ENCODE data around the gene GPC6.

GPC6 gene

DNA sequence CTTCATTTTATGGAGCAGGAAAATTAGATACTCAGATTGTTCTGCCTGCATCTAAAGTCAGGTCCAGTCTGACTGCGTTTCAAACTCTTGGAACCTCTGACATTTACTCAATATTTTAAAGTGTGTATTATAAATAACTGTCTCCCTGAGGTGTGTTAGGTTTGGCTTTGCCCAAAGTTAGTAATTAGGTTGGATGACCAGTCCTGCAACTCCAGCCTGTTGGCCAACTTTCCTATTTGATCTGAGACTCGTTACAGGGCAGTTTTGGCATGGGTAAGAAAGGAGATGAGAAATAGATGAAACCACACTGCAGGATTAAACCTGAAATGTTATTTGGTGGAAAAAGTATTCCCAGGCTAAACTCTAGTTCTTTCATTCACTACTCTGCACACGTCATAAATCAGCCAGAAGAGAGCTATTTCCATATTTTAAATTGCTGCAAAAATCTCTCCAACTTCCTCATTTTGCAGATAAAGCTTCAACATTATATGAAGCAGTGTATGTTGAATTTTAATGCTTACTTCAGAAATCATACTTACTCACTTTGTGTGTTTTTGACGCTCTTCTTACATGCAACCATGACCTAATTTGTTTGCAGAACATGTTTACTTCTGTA, 895.8 kb downstream of the GPC6 start:
- no peaks in the 10 kb centered on the region for H3K79me2 ChIP-seq (ENCODE audit: insufficient read depth, low read length)
- no peaks in the 10 kb centered on the region for H4K20me1 ChIP-seq (ENCODE audit: insufficient read depth, low read length, poor library complexity, severe bottlenecking)
- no peaks in the 10 kb centered on the region for H3K9me3 ChIP-seq (ENCODE audit: insufficient read depth, low read depth, low read length)
- TF ChIP-seq CTCF (conservative IDR thresholded peaks at IDR 0.05; ENCODE audit: low read length) (no peak), EZH2phosphoT487 (IDR thresholded peaks at IDR 0.05; ENCODE audit: borderline replicate concordance) (no peak)
- no peaks in the 10 kb centered on the region for H3K36me3 ChIP-seq (ENCODE audit: insufficient read depth, low read length)
- no peak overlapping the region for H3K4me3 ChIP-seq (ENCODE audit: low read length, poor library complexity, severe bottlenecking)
- H2AFZ ChIP-seq (ENCODE audit: low read length): no peak overlapping the region
- no peaks in the 10 kb centered on the region for H3F3A ChIP-seq (ENCODE audit: low read depth)
- no peaks in the 10 kb centered on the region for H3K9me2 ChIP-seq (replicated peaks; ENCODE audit: low read depth, low read length)
- no peaks in the 10 kb centered on the region for H3K27me3 ChIP-seq (ENCODE audit: insufficient read depth, low read length, poor library complexity, severe bottlenecking)
- H3K4me2 ChIP-seq (ENCODE audit: low read depth, low read length, poor library complexity, severe bottlenecking): no peak overlapping the region
- H3K4me1 ChIP-seq (ENCODE audit: insufficient read depth, low read length, poor library complexity, severe bottlenecking): no peaks in the 10 kb centered on the region
- no peak overlapping the region for H3K9ac ChIP-seq (ENCODE audit: low read depth, low read length, poor library complexity, severe bottlenecking)

DNA sequence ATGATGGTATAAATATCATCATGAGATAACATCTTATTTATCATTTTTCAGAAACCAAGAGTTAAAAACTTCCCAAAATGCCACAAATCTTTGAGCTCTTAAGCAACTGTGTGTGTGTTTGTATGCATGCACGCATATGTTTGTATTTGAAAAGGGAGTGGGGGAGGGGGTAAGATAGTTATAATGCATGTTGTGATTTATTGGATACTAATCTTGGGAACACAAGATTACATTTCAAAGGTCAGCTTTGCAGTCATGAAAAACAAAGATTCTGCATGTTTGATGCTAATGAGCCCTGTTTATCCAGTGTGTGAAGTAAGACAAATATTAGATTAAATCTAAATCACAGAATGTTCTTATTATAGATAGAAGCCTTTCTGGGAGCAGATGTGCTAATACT, 897.0 kb downstream of the GPC6 start:
- H3K36me3 ChIP-seq (ENCODE audit: insufficient read depth, low read length): no peaks in the 10 kb centered on the region
- no peak overlapping the region for H3K4me2 ChIP-seq (ENCODE audit: low read depth, low read length, poor library complexity, severe bottlenecking)
- no peak overlapping the region for H2AFZ ChIP-seq (ENCODE audit: low read length)
- no peaks in the 10 kb centered on the region for H3K27me3 ChIP-seq (ENCODE audit: insufficient read depth, low read length, poor library complexity, severe bottlenecking)
- no peak overlapping the region for H3K4me3 ChIP-seq (ENCODE audit: low read length, poor library complexity, severe bottlenecking)
- no peaks in the 10 kb centered on the region for H3F3A ChIP-seq (ENCODE audit: low read depth)
- H4K20me1 ChIP-seq (ENCODE audit: insufficient read depth, low read length, poor library complexity, severe bottlenecking): no peaks in the 10 kb centered on the region
- H3K9me2 ChIP-seq (replicated peaks; ENCODE audit: low read depth, low read length): no peaks in the 10 kb centered on the region
- no peaks in the 10 kb centered on the region for H3K79me2 ChIP-seq (ENCODE audit: insufficient read depth, low read length)
- no peak overlapping the region for H3K9ac ChIP-seq (ENCODE audit: low read depth, low read length, poor library complexity, severe bottlenecking)
- no peaks in the 10 kb centered on the region for H3K9me3 ChIP-seq (ENCODE audit: insufficient read depth, low read depth, low read length)
- H3K4me1 ChIP-seq (ENCODE audit: insufficient read depth, low read length, poor library complexity, severe bottlenecking): peaks cover under 1% of the 10 kb centered on the region
- no peak for TF ChIP-seq CTCF (conservative IDR thresholded peaks at IDR 0.05; ENCODE audit: low read length)
- TF ChIP-seq EZH2phosphoT487 (IDR thresholded peaks at IDR 0.05; ENCODE audit: borderline replicate concordance): no peak

- H2AFZ ChIP-seq (ENCODE audit: low read length): no peak overlapping the region
- H3K4me3 ChIP-seq (ENCODE audit: low read length, poor library complexity, severe bottlenecking): no peak overlapping the region
- H4K20me1 ChIP-seq (ENCODE audit: insufficient read depth, low read length, poor library complexity, severe bottlenecking): no peaks in the 10 kb centered on the region
- no peak overlapping the region for H3K4me2 ChIP-seq (ENCODE audit: low read depth, low read length, poor library complexity, severe bottlenecking)
- H3K27me3 ChIP-seq (ENCODE audit: insufficient read depth, low read length, poor library complexity, severe bottlenecking): no peaks in the 10 kb centered on the region
- no peak overlapping the region for H3K9ac ChIP-seq (ENCODE audit: low read depth, low read length, poor library complexity, severe bottlenecking)
- no peaks in the 10 kb centered on the region for H3K36me3 ChIP-seq (ENCODE audit: insufficient read depth, low read length)
- no peaks in the 10 kb centered on the region for H3K79me2 ChIP-seq (ENCODE audit: insufficient read depth, low read length)
- peaks cover 3% of the 10 kb centered on the region for H3K4me1 ChIP-seq (ENCODE audit: insufficient read depth, low read length, poor library complexity, severe bottlenecking)
- H3F3A ChIP-seq (ENCODE audit: low read depth): no peaks in the 10 kb centered on the region; the same call in 1 of the 2 replicates
- TF ChIP-seq CTCF (conservative IDR thresholded peaks at IDR 0.05; ENCODE audit: low read length) (no peak), EZH2phosphoT487 (IDR thresholded peaks at IDR 0.05; ENCODE audit: borderline replicate concordance) (no peak)
- no peaks in the 10 kb centered on the region for H3K9me3 ChIP-seq (ENCODE audit: insufficient read depth, low read depth, low read length)
- no peaks in the 10 kb centered on the region for H3K9me2 ChIP-seq (replicated peaks; ENCODE audit: low read depth, low read length)
These were observed 901.8 kb downstream of the GPC6 start for GRCh38 chr13:94128430-94128829.
